A549 (cell line): ENCODE data around the gene HS3ST5. TPM values are rescaled to one million over a fixed set of nuclear protein-coding genes. Genes with fewer than 3 reads are reported as not detected.

Experiments
- ATAC-seq, 2 experiments: fragments of 200-7000 bp in 1 of 2; fragments of >200 bp in 1 of 2; cut with Nextera tagmentation in 1 of 2; cut with Tn5 transposase in 1 of 2; 3 replicates each; pipeline versions ENCODE4 v1.8.0 to v1.9.1; 2018 to 2020; ENCODE audit warnings: mild to moderate bottlenecking in 1 of 2, moderate library complexity in 1 of 2
- CTCF ChIA-PET: fragments of 300-600 bp; sonication (Branson Sonifier 250); formaldehyde crosslinking; extraction: SDS; loops from one replicate; lab custom pipeline; 2021; ENCODE audit warnings: antibody characterized with exemption, inconsistent platforms; lab: Yijun Ruan, JAX
- POLR2A ChIA-PET: fragments of 350-600 bp; formaldehyde crosslinking; extraction: SDS; loops from one replicate; lab custom pipeline; 2021; ENCODE audit warnings: antibody characterized with exemption, inconsistent platforms; lab: Yijun Ruan, JAX
- DNase-seq, 2 experiments: peaks; one replicate each; pipeline versions ENCODE4 v3.0.0 to v3.0.0-alpha.2; 2011 to 2016; ENCODE audit warnings: low read depth in 1 of 2, low spot score in 1 of 2
- FAIRE-seq: peaks from 2 replicates; lab custom pipeline; 2011; peaks lifted over from hg19 to GRCh38; lab: Jason Lieb, UNC
- H3K27ac ChIP-seq, 2 experiments: fragments of >200 bp; sonication (Bioruptor Twin); formaldehyde crosslinking; 3 replicates each; pipeline ENCODE4 v1.5.1; 2016 to 2017
- H3K4me1 ChIP-seq: fragments of >200 bp; sonication (Bioruptor Twin); formaldehyde crosslinking; 3 replicates; pipeline ENCODE4 v1.6.1; 2016
- H3K4me2 ChIP-seq: fragments of >200 bp; sonication (Bioruptor Twin); formaldehyde crosslinking; 3 replicates; pipeline ENCODE4 v1.6.1; 2016
- H3K4me3 ChIP-seq: fragments of >200 bp; sonication (Bioruptor Twin); formaldehyde crosslinking; 3 replicates; pipeline ENCODE4 v1.5.1; 2016
- H3K9me3 ChIP-seq: fragments of >200 bp; sonication (Bioruptor Twin); formaldehyde crosslinking; 3 replicates; pipeline ENCODE4 v1.6.1; 2016
- ATOH8 ChIP-seq: fragments of 250-450 bp; sonication (Bioruptor Pico); IDR thresholded peaks from 2 replicates; pipeline ENCODE4 v1.5.0; 2020; ENCODE audit warnings: low read depth, mild to moderate bottlenecking, moderate library complexity
- BHLHE40 ChIP-seq: IDR thresholded peaks from 2 replicates; pipeline ENCODE4 v1.6.1; 2012; ENCODE audit warnings: low read depth, low read length, inconsistent platforms
- CBX2 ChIP-seq: fragments of 200-600 bp; sonication (generic); IDR thresholded peaks from 2 replicates; pipeline ENCODE4 v1.6.1; 2016; ENCODE audit warnings: low read depth, mild to moderate bottlenecking, borderline replicate concordance
- CBX8 ChIP-seq: fragments of 200-600 bp; sonication (generic); IDR thresholded peaks from 2 replicates; pipeline ENCODE4 v1.6.1; 2016
- CEBPB ChIP-seq, 2 experiments: fragments of >200 bp in 1 of 2; sonication (Bioruptor Twin) in 1 of 2; formaldehyde crosslinking in 1 of 2; IDR thresholded peaks; 2 replicates each; pipeline ENCODE4 v1.6.1; 2012 to 2016
- EHF ChIP-seq: fragments of 250-450 bp; sonication (Bioruptor Pico); IDR thresholded peaks from 2 replicates; pipeline ENCODE4 v1.5.0; 2020; ENCODE audit warnings: mild to moderate bottlenecking
- ELK1 ChIP-seq: fragments of 150-350 bp; IDR thresholded peaks from 2 replicates; pipeline ENCODE4 v1.6.1; 2014; ENCODE audit warnings: low read depth, mild to moderate bottlenecking, low read length
- EP300 ChIP-seq, 2 experiments: fragments of >200 bp; sonication (Bioruptor Twin); formaldehyde crosslinking; IDR thresholded peaks; 2 replicates in 1 of 2; 3 replicates in 1 of 2; pipeline ENCODE4 v1.6.1; 2016 to 2017
- FOSB ChIP-seq: fragments of 250-450 bp; sonication (Bioruptor Pico); IDR thresholded peaks from 2 replicates; pipeline ENCODE4 v1.5.0; 2020; ENCODE audit warnings: mild to moderate bottlenecking, moderate library complexity
- FOSL2 ChIP-seq, 2 experiments: fragments of 450-650 bp in 1 of 2; fragments of >200 bp in 1 of 2; sonication (Bioruptor Twin) in 1 of 2; formaldehyde crosslinking; IDR thresholded peaks; 2 replicates each; pipeline versions ENCODE4 v1.5.0 to v1.6.1; 2016 to 2020; ENCODE audit warnings: mild to moderate bottlenecking in 1 of 2, moderate library complexity in 1 of 2
- FOXS1 ChIP-seq: fragments of 250-450 bp; sonication (Bioruptor Pico); IDR thresholded peaks from 2 replicates; pipeline ENCODE4 v1.5.0; 2020; ENCODE audit warnings: mild to moderate bottlenecking, moderate library complexity
- HDAC2 ChIP-seq: fragments of 200-600 bp; sonication (generic); IDR thresholded peaks from 2 replicates; pipeline ENCODE4 v1.6.1; 2016
- HES2 ChIP-seq: fragments of >200 bp; sonication (Bioruptor Twin); formaldehyde crosslinking; IDR thresholded peaks from 2 replicates; pipeline ENCODE4 v1.6.1; 2016
- HEYL ChIP-seq: fragments of 250-450 bp; sonication (Bioruptor Pico); IDR thresholded peaks from 2 replicates; pipeline ENCODE4 v1.8.0; 2021; ENCODE audit warnings: mild to moderate bottlenecking, moderate library complexity
- HMGXB4 ChIP-seq: fragments of 250-450 bp; sonication (Bioruptor Pico); IDR thresholded peaks from 2 replicates; pipeline ENCODE4 v1.5.0; 2021; ENCODE audit warnings: mild to moderate bottlenecking, moderate library complexity, borderline replicate concordance
- HOXA7 ChIP-seq: fragments of 250-450 bp; sonication (Bioruptor Pico); IDR thresholded peaks from 2 replicates; pipeline ENCODE4 v1.5.0; 2020; ENCODE audit warnings: mild to moderate bottlenecking, moderate library complexity
- HOXB13 ChIP-seq: fragments of 250-450 bp; sonication (Bioruptor Pico); IDR thresholded peaks from 2 replicates; pipeline ENCODE4 v1.5.0; 2020; ENCODE audit warnings: low read depth, mild to moderate bottlenecking, moderate library complexity
- MAFK ChIP-seq: fragments of 450-650 bp; IDR thresholded peaks from 2 replicates; pipeline ENCODE4 v1.6.1; 2014; ENCODE audit not compliant: partially characterized antibody
- MAX ChIP-seq: IDR thresholded peaks from 2 replicates; pipeline ENCODE4 v1.6.1; 2012
- MYC ChIP-seq: IDR thresholded peaks from 2 replicates; pipeline ENCODE4 v1.6.1; 2012; ENCODE audit warnings: mild to moderate bottlenecking, inconsistent platforms, low read length, improper control_type of control experiment, borderline replicate concordance
- NPAS2 ChIP-seq: fragments of 250-450 bp; sonication (Bioruptor Pico); IDR thresholded peaks from 2 replicates; pipeline ENCODE4 v1.8.0; 2022; ENCODE audit warnings: mild to moderate bottlenecking, moderate library complexity, borderline replicate concordance
- NR3C1 ChIP-seq: fragments of >200 bp; sonication (Bioruptor Twin); formaldehyde crosslinking; IDR thresholded peaks from 3 replicates; pipeline ENCODE4 v1.6.1; 2017
- POLR2AphosphoS2 ChIP-seq: conservative IDR thresholded peaks from 2 replicates; pipeline ENCODE4 v1.6.1; 2012; ENCODE audit warnings: low read length, improper control_type of control experiment, inconsistent platforms
- RAD21 ChIP-seq, 2 experiments: fragments of >200 bp in 1 of 2; sonication (Bioruptor Twin) in 1 of 2; formaldehyde crosslinking in 1 of 2; IDR thresholded peaks in 1 of 2; conservative IDR thresholded peaks in 1 of 2; 2 replicates in 1 of 2; 3 replicates in 1 of 2; pipeline ENCODE4 v1.6.1; 2012 to 2018; ENCODE audit warnings: inconsistent platforms in 1 of 2
- SMC3 ChIP-seq: fragments of >200 bp; sonication (Bioruptor Twin); formaldehyde crosslinking; IDR thresholded peaks from 3 replicates; pipeline ENCODE4 v1.6.1; 2018; ENCODE audit warnings: inconsistent platforms
- TFCP2L1 ChIP-seq: fragments of 250-450 bp; sonication (Bioruptor Pico); IDR thresholded peaks from 2 replicates; pipeline ENCODE4 v1.5.0; 2021; ENCODE audit warnings: mild to moderate bottlenecking
- TP53 ChIP-seq: fragments of 250-450 bp; sonication (Bioruptor Pico); IDR thresholded peaks from 2 replicates; pipeline ENCODE4 v1.5.0; 2021; ENCODE audit warnings: mild to moderate bottlenecking, moderate library complexity
- ZC3H11A ChIP-seq: fragments of 450-650 bp; IDR thresholded peaks from 2 replicates; pipeline ENCODE4 v1.6.1; 2014; ENCODE audit warnings: antibody characterized with exemption, mild to moderate bottlenecking
- ZFP36 ChIP-seq: fragments of 450-650 bp; IDR thresholded peaks from 2 replicates; pipeline ENCODE4 v1.6.1; 2014; ENCODE audit warnings: borderline replicate concordance; ENCODE audit not compliant: partially characterized antibody
- ZSCAN20 ChIP-seq: fragments of 250-450 bp; sonication (Bioruptor Pico); IDR thresholded peaks from 2 replicates; pipeline ENCODE4 v1.8.0; 2022; ENCODE audit warnings: mild to moderate bottlenecking, moderate library complexity
- WGBS: methylation state at CpG from one replicate; pipeline ENCODE4 v1.1.6; 2017; ENCODE audit errors: missing lambda C conversion rate; 5-methylcytosine and 5-hydroxymethylcytosine counted together
- polyA plus RNA-seq, 4 experiments: library from polyadenylated mRNA; depleted of rRNA in 3 of 4; stranded (reverse); fragments of >200 nt; fragmentation: RNase III in 1 of 4; extraction: RNeasy Plus Mini Kit Qiagen cat#74134 plus additional on column Dnase treatment in 1 of 4; gene quantifications; 2 replicates in 3 of 4; 3 replicates in 1 of 4; pipeline ENCODE4 v1.2.3, GENCODE V29; 2011 to 2017

HS3ST5 gene
- polyA plus RNA-seq, 2 of the 4 experiments (the other 2 are of a cell fraction) = not detected

- TF ChIP-seq ATOH8 (CRISPR knock-in tag) (no peak), SMC3 (no peak), BHLHE40 (no peak), ZC3H11A (no peak), CBX8 (no peak), CEBPB (IDR thresholded peaks at IDR 0.05) (no peak), EP300 (IDR thresholded peaks at IDR 0.05) (no peak)
These were observed 70.2 kb downstream of the HS3ST5 start (continued) for GRCh38 chr6:114272582-114272981.

- ChIA-PET POLR2A (no interaction called here), CTCF (no interaction called here)
- no peaks in the 10 kb centered on the region for H3K9me3 ChIP-seq
- no peaks in the 10 kb centered on the region for H3K4me1 ChIP-seq
- DNase-seq (no peak), ATAC-seq (no peak), FAIRE-seq (no peak)
- TF ChIP-seq MYC = no peak
- TF ChIP-seq MAFK = peak; percentile 58
- TF ChIP-seq HEYL (CRISPR knock-in tag) = no peak
- TF ChIP-seq FOSB (CRISPR knock-in tag) = no peak
- no peak for TF ChIP-seq NPAS2
- TF ChIP-seq FOSL2 (IDR thresholded peaks at IDR 0.05) = no peak
- no peak for TF ChIP-seq FOSL2 (CRISPR knock-in tag; IDR thresholded peaks at IDR 0.05)
- H3K27ac ChIP-seq = no peak overlapping the region
- H3K4me2 ChIP-seq = no peak overlapping the region
- H3K4me3 ChIP-seq = no peak overlapping the region
These were observed 71.4 kb downstream of the HS3ST5 start for GRCh38 chr6:114271405-114271804.

- no peak overlapping the region for H3K4me3 ChIP-seq
- TF ChIP-seq HOXA7 (CRISPR knock-in tag) (no peak), MAX (no peak), ELK1 (no peak), TFCP2L1 (no peak), ZC3H11A (no peak), CBX2 (no peak), RAD21 (conservative IDR thresholded peaks at IDR 0.05 in 1 of 2, IDR thresholded peaks at IDR 0.05 in 1 of 2) (no peak)
- ChIA-PET POLR2A (no interaction called here), CTCF (no interaction called here)
- FAIRE-seq (no peak), DNase-seq (no peak), ATAC-seq (no peak)
- H3K9me3 ChIP-seq = no peaks in the 10 kb centered on the region
- H3K27ac ChIP-seq = no peak overlapping the region
- no peaks in the 10 kb centered on the region for H3K4me1 ChIP-seq
- no peak overlapping the region for H3K4me2 ChIP-seq
- WGBS = 21% methylated on average over 3 of the region's 3 CpGs
These were observed 74.9 kb downstream of the HS3ST5 start for GRCh38 chr6:114267897-114268296.

- Histone ChIP-seq H3K4me1 (no peaks in the 10 kb centered on the region), H3K4me2 (no peak overlapping the region), H3K27ac (no peak overlapping the region), H3K4me3 (no peak overlapping the region), H3K9me3 (no peaks in the 10 kb centered on the region)
- ATAC-seq = no peak
- CTCF ChIA-PET = no interaction called here
- FAIRE-seq = no peak
- POLR2A ChIA-PET = no interaction called here
- 28% methylated on average over 3 of the region's 3 CpGs for whole genome bisulfite sequencing
- DNase-seq = no peak
- no peak for TF ChIP-seq HDAC2
- TF ChIP-seq FOXS1 (CRISPR knock-in tag) = no peak
- no peak for TF ChIP-seq POLR2AphosphoS2
- no peak for TF ChIP-seq HOXA7 (CRISPR knock-in tag)
- TF ChIP-seq HMGXB4 (CRISPR knock-in tag) = no peak
- TF ChIP-seq NPAS2 = no peak
- no peak for TF ChIP-seq ZSCAN20 (CRISPR knock-in tag)
- TF ChIP-seq EHF = no peak
- TF ChIP-seq HOXB13 (CRISPR knock-in tag) = no peak
- TF ChIP-seq NR3C1 = no peak
- no peak for TF ChIP-seq TP53 (CRISPR knock-in tag)
- no peak for TF ChIP-seq HES2
- no peak for TF ChIP-seq CBX2
- no peak for TF ChIP-seq ATOH8 (CRISPR knock-in tag)
- TF ChIP-seq ZFP36 = no peak
These were observed 82.0 kb downstream of the HS3ST5 start for GRCh38 chr6:114260810-114261209.
